Activated naive CD4-positive, alpha-beta T cell treated with anti-CD3 and anti-CD28 coated beads for 36 hours (primary cell): Measurements from ENCODE around the gene VCP. TPM values are rescaled to one million over a fixed set of nuclear protein-coding genes. Genes with fewer than 3 reads are reported as not detected.

ENCODE experiments used
- CTCF ChIA-PET: fragments of 350-600 bp; sonication (Branson Sonifier 250); formaldehyde crosslinking; loops from one replicate; lab custom pipeline; 2021; ENCODE audit warnings: antibody characterized with exemption; lab: Charles Lee
- DNase-seq: peaks from one replicate; pipeline ENCODE4 v3.0.0-alpha.2; 2020
- H3K27ac Mint-ChIP-seq: one replicate; pipeline ENCODE4 v1.8.0; 2021; ENCODE audit warnings: mild to moderate bottlenecking, mixed read lengths
- H3K27me3 Mint-ChIP-seq: one replicate; pipeline ENCODE4 v1.8.0; 2021; ENCODE audit warnings: low read depth, mixed read lengths
- H3K36me3 Mint-ChIP-seq: one replicate; pipeline ENCODE4 v1.8.0; 2021; ENCODE audit warnings: low read depth, mixed read lengths
- H3K4me1 Mint-ChIP-seq: one replicate; pipeline ENCODE4 v1.8.0; 2021; ENCODE audit warnings: low read depth, mixed read lengths
- H3K4me3 Mint-ChIP-seq: one replicate; pipeline ENCODE4 v1.8.0; 2021; ENCODE audit warnings: mild to moderate bottlenecking, moderate library complexity, mixed read lengths
- H3K9me3 Mint-ChIP-seq: one replicate; pipeline ENCODE4 v1.8.0; 2021; ENCODE audit warnings: mixed read lengths
- intact Hi-C: fragments of 100-400 bp; cut with micrococcal nuclease; formaldehyde crosslinking; loops from one replicate; pipeline ENCODE4 v1.15.1; 2023
- total RNA-seq, 2 experiments: library from RNA; stranded (reverse); gene quantifications; one replicate each; pipeline ENCODE4 v1.2.3, GENCODE V29; 2021

Gene VCP
- total RNA-seq, 2 experiments from 2014 or later = 218 to 226 TPM

GRCh38 chr9:35110327-35110761 lies 37.9 kb upstream of the VCP start:
- Mint-ChIP-seq H3K27ac (no peak overlapping the region), H3K4me3 (no peak overlapping the region), H3K4me1 (peaks cover 39% of the 10 kb centered on the region), H3K27me3 (no peaks in the 10 kb centered on the region), H3K36me3 (no peaks in the 10 kb centered on the region), H3K9me3 (no peaks in the 10 kb centered on the region)
- intact Hi-C loops = loop anchor here (2.0 to 5.0 kb wide), 4 partner anchors 408 to 1080 kb away; partner anchors contain the start of genes CLTA, DNAI1 and FAM219A
- DNase-seq = no peak
- CTCF ChIA-PET = interaction anchor here (0.9 to 2.5 kb wide), 3 partner anchors 148 to 493 kb away, joined by 4 to 7 read pairs (median 7); no protein-coding TSS in a partner anchor

GRCh38 chr9:35108946-35109575 lies 36.6 kb upstream of the VCP start:
- no peak for DNase-seq
- no peaks in the 10 kb centered on the region for H3K27me3 Mint-ChIP-seq
- H3K9me3 Mint-ChIP-seq = no peaks in the 10 kb centered on the region
- H3K4me1 Mint-ChIP-seq = peaks cover 26% of the 10 kb centered on the region
- CTCF ChIA-PET = interaction anchor here (0.9 kb wide), 1 partner anchor 12 kb away, joined by 4 read pairs; the partner anchor contains the start of gene PIGO
- intact Hi-C loops = no loop called here
- no peak overlapping the region for H3K27ac Mint-ChIP-seq
- H3K4me3 Mint-ChIP-seq = no peak overlapping the region
- no peaks in the 10 kb centered on the region for H3K36me3 Mint-ChIP-seq

- DNase-seq = no peak
- no peaks in the 10 kb centered on the region for H3K9me3 Mint-ChIP-seq
- H3K27me3 Mint-ChIP-seq = no peaks in the 10 kb centered on the region
- intact Hi-C loops = no loop called here
- H3K4me3 Mint-ChIP-seq = no peak overlapping the region
- H3K36me3 Mint-ChIP-seq = no peaks in the 10 kb centered on the region
- CTCF ChIA-PET = interaction anchor here (0.9 kb wide), 1 partner anchor 12 kb away, joined by 4 read pairs; the partner anchor contains the start of gene PIGO
- peaks cover 22% of the 10 kb centered on the region for H3K4me1 Mint-ChIP-seq
- no peak overlapping the region for H3K27ac Mint-ChIP-seq
These were observed 36.0 kb upstream of the VCP start for GRCh38 chr9:35108461-35108860.

- H3K27me3 Mint-ChIP-seq = no peaks in the 10 kb centered on the region
- no peak overlapping the region for H3K4me3 Mint-ChIP-seq
- peaks cover 25% of the 10 kb centered on the region for H3K4me1 Mint-ChIP-seq
- H3K36me3 Mint-ChIP-seq = peaks cover 2% of the 10 kb centered on the region
- intact Hi-C loops = no loop called here
- no peak for DNase-seq
- CTCF ChIA-PET = interaction anchor here (0.9 kb wide), 1 partner anchor 11 kb away, joined by 4 read pairs; the partner anchor contains the start of gene PIGO
- no peak overlapping the region for H3K27ac Mint-ChIP-seq
- H3K9me3 Mint-ChIP-seq = no peaks in the 10 kb centered on the region
These were observed 35.2 kb upstream of the VCP start for GRCh38 chr9:35107297-35108290.

DNA sequence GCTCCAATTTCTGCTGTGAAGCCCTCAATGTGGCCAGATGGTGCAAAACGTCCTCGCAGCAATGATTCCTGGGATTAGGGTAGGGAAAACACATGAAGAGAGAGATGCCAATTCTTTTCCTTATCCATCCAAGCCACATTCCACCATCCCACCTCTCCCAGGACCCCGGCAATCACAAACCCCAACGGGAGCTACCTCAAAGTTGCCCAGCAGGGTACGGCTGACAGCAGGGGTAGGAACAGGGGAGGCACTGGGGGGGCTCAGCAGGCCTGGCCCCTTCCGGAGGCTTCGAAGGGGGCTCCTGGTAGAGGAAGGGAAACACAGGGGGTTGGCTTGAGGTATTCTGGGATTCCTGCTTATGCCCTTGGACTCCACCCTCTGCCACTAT lies 33.9 kb upstream of the VCP start:
- Mint-ChIP-seq H3K27me3 (no peaks in the 10 kb centered on the region), H3K27ac (no peak overlapping the region), H3K36me3 (peaks cover 7% of the 10 kb centered on the region), H3K4me1 (peaks cover 23% of the 10 kb centered on the region), H3K4me3 (no peak overlapping the region), H3K9me3 (no peaks in the 10 kb centered on the region)
- CTCF ChIA-PET = interaction anchor here (0.8 kb wide), 1 partner anchor 11 kb away, joined by 3 read pairs; no protein-coding TSS in a partner anchor
- no peak for DNase-seq
- intact Hi-C loops = no loop called here

DNA sequence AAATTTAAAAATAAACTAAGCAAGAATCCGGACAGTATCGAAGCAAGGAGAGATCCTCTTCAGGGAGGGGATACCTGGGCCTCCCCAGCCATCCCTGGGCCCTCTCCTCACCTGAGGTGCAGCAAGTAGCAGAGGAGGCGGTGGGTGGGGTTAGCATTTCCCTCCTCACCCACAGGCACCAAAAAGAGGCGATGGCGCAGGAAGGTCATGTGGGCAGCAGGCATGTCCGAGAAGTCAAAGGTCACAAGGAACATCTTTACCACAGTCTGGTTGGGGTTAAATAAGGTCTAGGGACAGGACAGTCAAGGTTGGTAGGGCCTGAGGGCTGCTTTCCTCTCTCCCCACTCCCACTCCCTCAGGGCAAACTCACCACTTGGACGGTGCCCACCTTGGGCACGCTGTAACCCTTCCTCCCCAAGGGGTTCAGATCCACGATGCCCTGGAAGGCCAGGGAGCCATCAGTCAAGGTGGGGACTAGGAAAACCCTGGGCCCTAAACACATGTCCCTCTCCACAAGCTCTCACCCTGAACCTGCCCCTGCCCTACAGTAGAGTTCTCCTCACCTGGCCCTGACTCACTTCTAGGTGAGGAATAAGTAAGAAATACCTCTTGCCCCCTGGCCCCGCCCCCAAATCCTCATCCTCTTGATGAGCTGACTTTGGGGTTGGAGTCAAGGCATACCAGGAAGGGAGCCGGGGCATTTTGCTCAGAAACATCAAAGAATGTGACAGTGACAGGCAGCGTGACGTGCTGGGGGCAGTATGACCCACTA lies 33.3 kb upstream of the VCP start:
- intact Hi-C loops = no loop called here
- H3K27ac Mint-ChIP-seq = no peak overlapping the region
- no peak for DNase-seq
- no peaks in the 10 kb centered on the region for H3K27me3 Mint-ChIP-seq
- CTCF ChIA-PET = no interaction called here
- peaks cover 12% of the 10 kb centered on the region for H3K36me3 Mint-ChIP-seq
- no peaks in the 10 kb centered on the region for H3K9me3 Mint-ChIP-seq
- H3K4me3 Mint-ChIP-seq = no peak overlapping the region
- peaks cover 24% of the 10 kb centered on the region for H3K4me1 Mint-ChIP-seq

GRCh38 chr9:35105126-35105525 lies 32.7 kb upstream of the VCP start:
- H3K36me3 Mint-ChIP-seq = peaks cover 18% of the 10 kb centered on the region
- no peaks in the 10 kb centered on the region for H3K9me3 Mint-ChIP-seq
- CTCF ChIA-PET = no interaction called here
- H3K4me3 Mint-ChIP-seq = no peak overlapping the region
- DNase-seq = no peak
- H3K4me1 Mint-ChIP-seq = peaks cover 26% of the 10 kb centered on the region
- H3K27ac Mint-ChIP-seq = no peak overlapping the region
- H3K27me3 Mint-ChIP-seq = no peaks in the 10 kb centered on the region
- intact Hi-C loops = no loop called here

GRCh38 chr9:35104586-35104985 lies 32.2 kb upstream of the VCP start:
- intact Hi-C loops = loop anchor here (5.0 kb wide), 1 partner anchor 1663 kb away; no protein-coding TSS in a partner anchor
- no peak for DNase-seq
- Mint-ChIP-seq H3K27ac (no peak overlapping the region), H3K27me3 (no peaks in the 10 kb centered on the region), H3K4me3 (no peak overlapping the region), H3K4me1 (peaks cover 27% of the 10 kb centered on the region), H3K36me3 (peaks cover 18% of the 10 kb centered on the region), H3K9me3 (no peaks in the 10 kb centered on the region)
- CTCF ChIA-PET = interaction anchor here (0.5 to 2.9 kb wide), 3 partner anchors 10 to 328 kb away, joined by 4 to 10 read pairs (median 4); partner anchors contain the start of gene ATOSB

DNA sequence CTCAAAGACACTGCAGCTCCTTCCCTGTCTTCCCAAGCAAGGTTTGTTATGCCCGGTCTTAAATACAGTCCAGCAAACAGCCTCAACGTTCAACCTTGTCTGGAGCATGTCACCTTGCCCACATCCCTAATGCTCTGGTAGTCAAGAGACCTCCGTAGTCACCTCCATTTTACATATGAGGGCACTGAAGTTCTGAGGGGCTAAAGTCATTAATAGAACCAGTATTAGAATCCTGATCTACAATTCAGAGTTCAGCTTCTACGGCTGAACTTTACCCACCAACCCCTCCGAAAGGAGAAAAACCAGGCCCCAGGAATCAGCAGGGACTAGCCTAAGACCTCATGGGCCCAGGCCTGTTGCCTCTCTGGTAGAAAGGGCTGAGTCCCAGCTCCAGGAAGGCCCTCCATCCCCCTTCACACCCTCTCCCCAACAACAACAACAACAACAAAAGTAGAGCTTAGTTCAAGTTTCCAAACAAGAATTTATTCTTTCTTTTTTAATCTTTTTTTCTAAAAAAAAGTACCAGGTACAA lies 31.3 kb upstream of the VCP start:
- Mint-ChIP-seq H3K27me3 (no peaks in the 10 kb centered on the region), H3K27ac (peak overlapping the region; percentile 93), H3K4me3 (peak overlapping the region; percentile 99), H3K4me1 (peaks cover 31% of the 10 kb centered on the region), H3K36me3 (peaks cover 18% of the 10 kb centered on the region), H3K9me3 (no peaks in the 10 kb centered on the region)
- DNase-seq = no peak
- intact Hi-C loops = loop anchor here (1.0 to 5.0 kb wide), 4 partner anchors 13 to 1664 kb away; partner anchors contain the start of genes DNAJB5 and FANCG
- CTCF ChIA-PET = interaction anchor here (0.5 to 2.9 kb wide), 6 partner anchors 10 to 401 kb away, joined by 3 to 10 read pairs (median 4); partner anchors contain the start of gene ATOSB

DNA sequence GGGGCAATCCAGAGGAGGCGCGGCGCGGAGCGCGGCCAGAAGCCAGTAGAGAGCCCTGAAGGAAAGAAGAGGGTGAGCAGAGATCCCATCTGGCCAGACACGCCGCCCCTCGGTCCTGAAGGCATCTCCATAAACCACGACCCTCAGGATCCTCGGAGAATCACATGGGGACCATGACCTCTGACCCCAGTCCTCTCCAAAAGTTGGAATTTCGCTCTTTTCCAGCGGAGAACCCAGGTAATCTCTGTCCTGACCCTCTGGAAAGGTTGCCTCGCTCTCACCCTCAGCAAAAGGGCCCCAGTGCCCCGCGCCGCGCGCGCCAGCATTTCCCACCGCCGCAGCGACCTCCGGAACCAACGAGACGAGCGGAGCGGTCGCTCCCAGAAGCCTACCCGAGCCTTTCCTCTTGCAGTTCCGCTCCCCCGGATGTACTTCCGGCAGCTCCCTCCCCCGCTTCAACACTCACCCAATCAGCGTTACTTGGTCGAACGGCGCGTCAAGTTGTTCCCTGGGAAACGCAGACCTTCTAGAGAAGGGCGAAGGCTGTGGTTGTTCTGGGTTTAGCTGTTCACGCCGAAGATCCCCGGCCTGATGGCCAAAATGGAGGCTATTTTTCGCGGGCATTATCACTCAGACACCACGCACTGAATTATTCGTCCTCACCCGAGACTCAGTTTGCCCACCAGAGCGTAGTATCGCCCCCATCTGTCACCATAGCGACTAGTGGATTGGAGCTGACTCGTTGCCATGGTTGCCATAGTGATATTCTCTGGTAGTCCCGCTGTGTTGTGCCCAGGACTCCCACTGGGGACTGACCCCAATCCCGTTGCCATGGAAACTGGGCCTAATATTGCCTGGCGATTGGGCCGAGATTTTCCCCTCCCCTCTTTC lies 30.6 kb upstream of the VCP start, which contains the start of gene STOML2:
STOML2 (minus strand) TSS at position 363 of the 891 bp plus-strand sequence; CDS start at position 326, 37 bp downstream.
- Mint-ChIP-seq H3K9me3 (no peaks in the 10 kb centered on the region), H3K4me1 (peaks cover 31% of the 10 kb centered on the region), H3K27me3 (no peaks in the 10 kb centered on the region), H3K27ac (peak within 1 kb of the TSS; percentile 93), H3K4me3 (peak within 1 kb of the TSS; percentile 99), H3K36me3 (peaks cover 18% of the 10 kb centered on the region)
- peak; percentile 96 for DNase-seq
- CTCF ChIA-PET = interaction anchor here (0.8 to 2.9 kb wide), 6 partner anchors 9 to 401 kb away, joined by 3 to 10 read pairs (median 4); partner anchors contain the start of gene ATOSB
- intact Hi-C loops = loop anchor here (1.0 to 5.0 kb wide), 4 partner anchors 14 to 1664 kb away; partner anchors contain the start of genes DNAJB5 and FANCG
